ENCODE measurements around the gene NKX2-2. TPM values are rescaled to one million over a fixed set of nuclear protein-coding genes. Genes with fewer than 3 reads are reported as not detected.

The NKX2-2 gene
- total RNA-seq, 1 experiment from 2014 or later: not detected

GRCh38 chr20:21505810-21506530, 7.9 kb downstream of the NKX2-2 start (continued):
- TF ChIP-seq ZMAT4 (CRISPR knock-in tag; IDR thresholded peaks at IDR 0.05) (no peak), MAX (CRISPR knock-in tag; IDR thresholded peaks at IDR 0.05) (peak; percentile 89)

- H3K36me3 Mint-ChIP-seq: peaks cover 4% of the 10 kb centered on the region; the same call in 1 of the 2 replicates
- ChIA-PET POLR2A (no interaction called here), CTCF (interaction anchor here (0.6 to 8.3 kb wide), 52 partner anchors 10 to 680 kb away, joined by 3 to 88 read pairs (median 5); partner anchors contain the start of genes KIZ, LINC00237, NKX2-4 and XRN2)
- H3K9me3 Mint-ChIP-seq: no peaks in the 10 kb centered on the region
- peak; percentile 47 for ATAC-seq
- TF ChIP-seq SMAD4 (CRISPR knock-in tag; IDR thresholded peaks at IDR 0.05): no peak
- 0 out of 2 replicates have a peak, but pooled peaks have one; percentile 16 for TF ChIP-seq ATF1 (CRISPR knock-in tag; IDR thresholded peaks at IDR 0.05)
- TF ChIP-seq ZNF263 (CRISPR knock-in tag; IDR thresholded peaks at IDR 0.05; ENCODE audit: low read depth): no peak
- TF ChIP-seq FOXP4 (CRISPR knock-in tag; IDR thresholded peaks at IDR 0.05): peak; percentile 51; the same call in 1 of the 2 replicates
- TF ChIP-seq FOXK1 (CRISPR knock-in tag; IDR thresholded peaks at IDR 0.05): peak; percentile 47; the same call in 1 of the 2 replicates
- peak; percentile 99 for TF ChIP-seq CTCF (IDR thresholded peaks at IDR 0.05)
- TF ChIP-seq RELA (CRISPR knock-in tag; IDR thresholded peaks at IDR 0.05; ENCODE audit: borderline replicate concordance): no peak
- no peak for TF ChIP-seq ZNF416 (CRISPR knock-in tag; IDR thresholded peaks at IDR 0.05)
- peak; percentile 94 for DNase-seq (ENCODE audit: low spot score)
- peak overlapping the region; percentile 56 for H3K4me3 Mint-ChIP-seq
- peaks cover 37% of the 10 kb centered on the region for H3K4me1 Mint-ChIP-seq
- H3K27me3 Mint-ChIP-seq (ENCODE audit: low read depth): peaks cover 73% of the 10 kb centered on the region
- no peak overlapping the region for H3K27ac Mint-ChIP-seq
These were observed 8.6 kb downstream of the NKX2-2 start for GRCh38 chr20:21505161-21505809.

- POLR2A ChIA-PET: no interaction called here
- H3K27me3 Mint-ChIP-seq (ENCODE audit: low read depth): peaks cover 63% of the 10 kb centered on the region
- TF ChIP-seq ZBTB21 (CRISPR knock-in tag; IDR thresholded peaks at IDR 0.05; ENCODE audit: borderline replicate concordance) (no peak), SP1 (CRISPR knock-in tag; conservative IDR thresholded peaks at IDR 0.05) (no peak), CREB1 (CRISPR knock-in tag; IDR thresholded peaks at IDR 0.05) (no peak), E2F5 (CRISPR knock-in tag; IDR thresholded peaks at IDR 0.05) (no peak), ZBTB43 (CRISPR knock-in tag; IDR thresholded peaks at IDR 0.05) (no peak), AR (CRISPR knock-in tag; IDR thresholded peaks at IDR 0.05) (no peak), MXD4 (CRISPR knock-in tag; IDR thresholded peaks at IDR 0.05; ENCODE audit: borderline replicate concordance) (no peak), TEAD1 (CRISPR knock-in tag; IDR thresholded peaks at IDR 0.05) (no peak), EMX1 (CRISPR knock-in tag; IDR thresholded peaks at IDR 0.05) (no peak), SMAD3 (CRISPR knock-in tag; IDR thresholded peaks at IDR 0.05; ENCODE audit: borderline replicate concordance) (no peak), NFATC4 (CRISPR knock-in tag; IDR thresholded peaks at IDR 0.05) (no peak)
These were observed 9.5 kb downstream of the NKX2-2 start for GRCh38 chr20:21504323-21504722.

More at GRCh38 chr20:21504323-21504722, 9.5 kb downstream of the NKX2-2 start:
- H3K4me3 Mint-ChIP-seq: no peak overlapping the region
- no peak overlapping the region for H3K27ac Mint-ChIP-seq
- H3K36me3 Mint-ChIP-seq: peaks cover 4% of the 10 kb centered on the region; the same call in 1 of the 2 replicates
- CTCF ChIA-PET: interaction anchor here (1.0 to 8.3 kb wide), 20 partner anchors 9 to 672 kb away, joined by 6 to 88 read pairs (median 12); partner anchors contain the start of gene NKX2-4
- DNase-seq (ENCODE audit: low spot score) (no peak), ATAC-seq (no peak)
- H3K9me3 Mint-ChIP-seq: no peaks in the 10 kb centered on the region
- H3K4me1 Mint-ChIP-seq: peaks cover 39% of the 10 kb centered on the region

Data from WTC11 (cell line).